PC-9 (cell line): ENCODE measurements around the gene CCNL1. TPM values are rescaled to one million over a fixed set of nuclear protein-coding genes. Genes with fewer than 3 reads are reported as not detected.
A peak's percentile ranks its signal among the peaks of the same experiment; 100 is the strongest.

ENCODE experiments used
- BruUV-seq: library from RNA; stranded (reverse); fragments of 400-500 nt; replicated peaks from 2 replicates; lab custom pipeline; 2021; lab: Mats Ljungman, UMichigan
- CTCF ChIA-PET: fragments of 300-600 bp; sonication (Branson Sonifier 250); formaldehyde crosslinking; loops from one replicate; lab custom pipeline; 2022; ENCODE audit warnings: antibody characterized with exemption; lab: Charles Lee
- POLR2A ChIA-PET: fragments of 300-600 bp; sonication (Branson Sonifier 250); formaldehyde crosslinking; loops from one replicate; lab custom pipeline; 2022; ENCODE audit warnings: antibody characterized with exemption; ENCODE audit not compliant: unreplicated experiment; lab: Charles Lee
- DNase-seq, 2 experiments: peaks; one replicate each; pipeline versions ENCODE4 v3.0.0 to v3.0.0-alpha.2; 2015 to 2022; ENCODE audit warnings: mixed read lengths in 1 of 2
- H2AFZ ChIP-seq: fragments of 200-600 bp; sonication (generic); 2 replicates; pipeline ENCODE4 v1.8.1; 2017; ENCODE audit warnings: antibody characterized with exemption
- H3F3A ChIP-seq: fragments of 200-600 bp; sonication (generic); 2 replicates; pipeline ENCODE4 v1.8.1; 2017; ENCODE audit warnings: antibody characterized with exemption, mild to moderate bottlenecking, low read depth; ENCODE audit not compliant: insufficient read depth
- H3K27ac ChIP-seq: fragments of 200-600 bp; sonication (generic); 2 replicates; pipeline ENCODE4 v1.6.1; 2016; ENCODE audit warnings: mixed run types
- H3K27me3 ChIP-seq: fragments of 200-600 bp; sonication (generic); 2 replicates; pipeline ENCODE4 v1.6.1; 2016; ENCODE audit warnings: low read depth, mixed run types; ENCODE audit not compliant: insufficient read depth
- H3K36me3 ChIP-seq: fragments of 200-600 bp; sonication (generic); 2 replicates; pipeline ENCODE4 v1.6.1; 2016; ENCODE audit warnings: low read depth, mixed run types
- H3K4me1 ChIP-seq: fragments of 200-600 bp; sonication (generic); replicated peaks from 2 replicates; pipeline ENCODE4 v1.6.1; 2016; ENCODE audit warnings: mixed run types; ENCODE audit not compliant: insufficient read depth
- H3K4me2 ChIP-seq: fragments of 200-600 bp; sonication (generic); 2 replicates; pipeline ENCODE4 v1.6.1; 2017; ENCODE audit warnings: mixed run types
- H3K4me3 ChIP-seq: fragments of 200-600 bp; sonication (generic); 2 replicates; pipeline ENCODE4 v1.6.1; 2016; ENCODE audit warnings: mixed run types
- H3K79me2 ChIP-seq: fragments of 200-600 bp; sonication (generic); 2 replicates; pipeline ENCODE4 v1.6.1; 2017; ENCODE audit warnings: low read depth, mixed run types
- H3K9me2 ChIP-seq: fragments of 200-600 bp; sonication (generic); 2 replicates; pipeline ENCODE4 v1.8.1; 2017; ENCODE audit warnings: mild to moderate bottlenecking; ENCODE audit not compliant: insufficient read depth
- H3K9me3 ChIP-seq: fragments of 200-600 bp; sonication (generic); 2 replicates; pipeline ENCODE4 v1.8.1; 2016; ENCODE audit warnings: low read depth; ENCODE audit not compliant: insufficient read depth
- H4K20me1 ChIP-seq: fragments of 200-600 bp; sonication (generic); 2 replicates; pipeline ENCODE4 v1.8.1; 2017; ENCODE audit not compliant: insufficient read depth
- EZH2 ChIP-seq: fragments of 200-600 bp; sonication (generic); IDR thresholded peaks from 2 replicates; pipeline ENCODE4 v1.8.0; 2017; ENCODE audit warnings: antibody characterized with exemption, low read depth
- intact Hi-C: fragments of 100-400 bp; cut with micrococcal nuclease; formaldehyde crosslinking; loops from one replicate; pipeline ENCODE4 v1.10.0; 2022; ENCODE audit not compliant: unreplicated experiment
- total RNA-seq: library from RNA; stranded (reverse); gene quantifications from 2 replicates; pipeline ENCODE4 v1.2.3, GENCODE V29; 2021
- TF ChIP-seq, protein P1 (sequence below): fragments of 200-600 bp; sonication (generic); conservative IDR thresholded peaks from 2 replicates; pipeline ENCODE4 v1.6.1; 2017; ENCODE audit warnings: mixed run types, antibody characterized with exemption, mild to moderate bottlenecking, moderate library complexity

Gene CCNL1
- total RNA-seq, 1 experiment from 2014 or later: 91.3 TPM

DNA sequence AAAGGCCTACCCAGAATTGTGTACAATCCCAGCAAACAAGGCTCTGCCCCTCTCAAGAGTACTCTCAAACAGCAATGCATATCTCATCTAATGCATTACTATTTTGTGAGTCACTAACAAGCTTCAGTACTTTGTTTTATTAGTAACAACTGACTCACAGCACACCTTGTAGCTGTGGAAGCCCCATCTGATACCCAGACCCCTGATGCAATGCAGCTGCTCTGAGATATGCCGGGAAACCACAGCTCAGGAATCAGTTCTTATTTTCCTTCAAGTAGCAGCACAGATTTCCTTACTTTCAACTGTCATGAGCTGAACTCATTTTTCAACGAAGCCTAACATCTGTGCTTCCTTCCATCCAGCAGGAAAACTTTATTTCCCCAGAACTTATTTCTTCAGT lies 37.8 kb downstream of the CCNL1 start:
- H3K36me3 ChIP-seq: no peaks in the 10 kb centered on the region
- peak overlapping the region; percentile 49 for H3K4me2 ChIP-seq
- H2AFZ ChIP-seq: no peak overlapping the region
- H3K27me3 ChIP-seq: no peaks in the 10 kb centered on the region
- peak; percentile 57 to 99 for DNase-seq
- CTCF ChIA-PET: interaction anchor here (0.6 kb wide), 1 partner anchor 33 kb away, joined by 3 read pairs; no protein-coding TSS in a partner anchor
- POLR2A ChIA-PET: interaction anchor here (0.5 to 1.9 kb wide), 5 partner anchors 34 to 587 kb away, joined by 3 to 39 read pairs (median 5); no protein-coding TSS in a partner anchor
- intact Hi-C loops: no loop called here
- peak overlapping the region; percentile 73 for H3K27ac ChIP-seq
- TF ChIP-seq, protein P1, sequence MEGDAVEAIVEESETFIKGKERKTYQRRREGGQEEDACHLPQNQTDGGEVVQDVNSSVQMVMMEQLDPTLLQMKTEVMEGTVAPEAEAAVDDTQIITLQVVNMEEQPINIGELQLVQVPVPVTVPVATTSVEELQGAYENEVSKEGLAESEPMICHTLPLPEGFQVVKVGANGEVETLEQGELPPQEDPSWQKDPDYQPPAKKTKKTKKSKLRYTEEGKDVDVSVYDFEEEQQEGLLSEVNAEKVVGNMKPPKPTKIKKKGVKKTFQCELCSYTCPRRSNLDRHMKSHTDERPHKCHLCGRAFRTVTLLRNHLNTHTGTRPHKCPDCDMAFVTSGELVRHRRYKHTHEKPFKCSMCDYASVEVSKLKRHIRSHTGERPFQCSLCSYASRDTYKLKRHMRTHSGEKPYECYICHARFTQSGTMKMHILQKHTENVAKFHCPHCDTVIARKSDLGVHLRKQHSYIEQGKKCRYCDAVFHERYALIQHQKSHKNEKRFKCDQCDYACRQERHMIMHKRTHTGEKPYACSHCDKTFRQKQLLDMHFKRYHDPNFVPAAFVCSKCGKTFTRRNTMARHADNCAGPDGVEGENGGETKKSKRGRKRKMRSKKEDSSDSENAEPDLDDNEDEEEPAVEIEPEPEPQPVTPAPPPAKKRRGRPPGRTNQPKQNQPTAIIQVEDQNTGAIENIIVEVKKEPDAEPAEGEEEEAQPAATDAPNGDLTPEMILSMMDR: no peak
- no peak for TF ChIP-seq EZH2
- no peak overlapping the region for H3K4me3 ChIP-seq
- peaks cover 30% of the 10 kb centered on the region for H3F3A ChIP-seq
- H3K79me2 ChIP-seq: no peaks in the 10 kb centered on the region
- peaks cover 65% of the 10 kb centered on the region for H3K4me1 ChIP-seq
- no peaks in the 10 kb centered on the region for H4K20me1 ChIP-seq
- H3K9me3 ChIP-seq: no peaks in the 10 kb centered on the region
- no peaks in the 10 kb centered on the region for H3K9me2 ChIP-seq
- no TSS peak for BruUV-seq

DNA sequence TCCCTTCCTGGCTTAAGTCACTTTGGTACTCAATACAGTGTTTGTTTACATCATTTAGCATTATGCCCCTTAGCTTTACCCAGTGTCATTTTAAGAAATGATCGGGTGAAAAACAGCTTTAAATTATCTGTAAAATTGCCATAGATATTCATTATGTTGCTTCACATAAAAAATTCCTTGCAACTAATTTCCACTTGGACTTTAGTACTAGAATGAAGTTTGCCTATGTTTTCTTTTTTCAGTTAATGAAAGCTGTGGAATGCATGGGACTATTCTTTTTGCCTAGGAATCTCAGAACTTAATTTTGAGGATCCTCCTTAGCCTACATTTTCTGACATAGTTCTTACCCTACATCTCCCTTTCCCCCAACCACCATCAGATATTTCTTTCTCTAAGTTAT lies 38.4 kb downstream of the CCNL1 start:
- Histone ChIP-seq H3K4me2 (peak overlapping the region; percentile 49), H2AFZ (no peak overlapping the region), H3K36me3 (no peaks in the 10 kb centered on the region), H3K79me2 (no peaks in the 10 kb centered on the region), H3K27me3 (no peaks in the 10 kb centered on the region), H3K4me1 (peaks cover 63% of the 10 kb centered on the region), H3F3A (peaks cover 24% of the 10 kb centered on the region), H3K27ac (peak overlapping the region; percentile 73), H3K9me2 (no peaks in the 10 kb centered on the region), H4K20me1 (no peaks in the 10 kb centered on the region), H3K9me3 (no peaks in the 10 kb centered on the region), H3K4me3 (no peak overlapping the region)
- DNase-seq: no peak
- intact Hi-C loops: no loop called here
- CTCF ChIA-PET: no interaction called here
- BruUV-seq: no TSS peak
- POLR2A ChIA-PET: interaction anchor here (0.6 to 1.9 kb wide), 3 partner anchors 33 to 321 kb away, joined by 8 to 39 read pairs (median 8); no protein-coding TSS in a partner anchor
- no peak for TF ChIP-seq EZH2
- TF ChIP-seq, protein P1: no peak

DNA sequence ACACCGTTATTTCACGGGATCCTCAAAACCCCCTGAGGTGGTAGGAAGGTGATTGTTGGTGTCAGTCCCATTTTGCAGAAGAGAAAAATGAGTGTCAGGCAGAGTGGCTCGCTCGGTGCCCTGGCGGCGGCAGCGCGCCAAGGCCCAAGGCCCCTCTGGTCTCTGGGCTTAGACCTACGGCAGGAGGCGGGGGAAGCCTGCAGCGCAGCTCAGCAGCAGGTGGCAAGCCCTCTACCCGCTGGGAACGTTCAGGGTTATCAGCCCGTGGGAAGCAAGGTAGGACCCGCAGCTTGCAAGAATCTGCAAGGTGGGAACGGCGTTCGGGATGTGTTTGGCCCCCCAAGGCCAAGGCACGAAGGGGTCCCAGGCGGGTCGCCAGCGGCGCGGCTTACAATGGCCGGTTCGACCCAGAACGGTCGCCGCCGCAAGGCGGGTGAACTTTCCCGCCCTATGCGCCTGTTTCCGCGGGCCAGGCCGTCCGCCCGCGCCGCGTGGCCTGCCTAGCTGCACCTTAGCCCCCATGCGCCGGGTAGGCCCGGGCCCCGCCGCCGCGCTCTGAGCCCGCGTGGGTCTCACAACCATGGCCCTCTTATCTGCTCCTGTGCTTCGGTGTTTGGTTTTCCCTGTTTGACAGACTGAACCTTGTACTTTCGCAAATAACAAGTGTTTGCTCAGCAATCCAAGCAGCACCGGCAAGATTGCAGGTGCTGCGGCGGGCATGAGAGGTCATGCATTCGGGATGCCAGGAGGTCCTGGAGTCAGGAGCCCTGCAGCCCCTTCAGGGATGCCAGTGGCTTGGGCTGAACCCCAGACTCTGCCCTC lies 39.7 kb downstream of the CCNL1 start:
- TF ChIP-seq EZH2: no peak
- TF ChIP-seq, protein P1: no peak
- H3K9me2 ChIP-seq: no peaks in the 10 kb centered on the region
- CTCF ChIA-PET: no interaction called here
- peak overlapping the region; percentile 73; the same call in 1 of the 2 replicates for H3K27ac ChIP-seq
- intact Hi-C loops: no loop called here
- DNase-seq: no peak
- H3K4me3 ChIP-seq: no peak overlapping the region
- no peak overlapping the region for H3K4me2 ChIP-seq
- no peaks in the 10 kb centered on the region for H3K9me3 ChIP-seq
- no peaks in the 10 kb centered on the region for H4K20me1 ChIP-seq
- no peak overlapping the region for H2AFZ ChIP-seq
- H3F3A ChIP-seq: peaks cover 31% of the 10 kb centered on the region
- H3K79me2 ChIP-seq: no peaks in the 10 kb centered on the region
- H3K4me1 ChIP-seq: peaks cover 63% of the 10 kb centered on the region
- no peaks in the 10 kb centered on the region for H3K36me3 ChIP-seq
- no TSS peak for BruUV-seq
- POLR2A ChIA-PET: no interaction called here
- H3K27me3 ChIP-seq: no peaks in the 10 kb centered on the region
